K562 (cell line): ENCODE data around the gene DNAJC12. TPM values are rescaled to one million over a fixed set of nuclear protein-coding genes. Genes with fewer than 3 reads are reported as not detected.
A peak's percentile ranks its signal among the peaks of the same experiment; 100 is the strongest.

Experiments used
- ATAC-seq: fragments of 200-7000 bp; cut with Tn5 transposase; 3 replicates; pipeline ENCODE4 v1.9.1; 2020; ENCODE audit warnings: moderate library complexity
- BruUV-seq: library from RNA; stranded (reverse); fragments of 400-500 nt; replicated peaks from 2 replicates; lab custom pipeline; 2021; lab: Mats Ljungman, UMichigan
- CTCF ChIA-PET: fragments of 300-600 bp; formaldehyde crosslinking; extraction: SDS; loops from one replicate; lab custom pipeline; 2021; ENCODE audit warnings: low intra/inter-chr PET ratio; lab: Yijun Ruan, JAX
- POLR2A ChIA-PET: fragments of 300-600, 350-650 bp; sonication (Branson Sonifier 250); formaldehyde crosslinking; extraction: SDS; loops from one replicate; lab custom pipeline; 2021; ENCODE audit warnings: antibody characterized with exemption, inconsistent platforms; lab: Yijun Ruan, JAX
- DNase-seq, 4 experiments: peaks; one replicate each; pipeline versions ENCODE4 v3.0.0 to v3.0.0-alpha.2; 2011 to 2018; ENCODE audit warnings: low spot score in 3 of 4, mixed read lengths in 3 of 4; ENCODE audit errors: extremely low read depth in 1 of 4
- FAIRE-seq: peaks from 2 replicates; lab custom pipeline; 2011; peaks lifted over from hg19 to GRCh38; lab: Jason Lieb, UNC
- H2AFZ ChIP-seq: 2 replicates; pipeline ENCODE4 v1.6.0; 2011; ENCODE audit warnings: low read depth, low read length, control low read depth, inconsistent platforms
- H3K27ac ChIP-seq: fragments of 200-600 bp; 3 replicates; pipeline ENCODE4 v1.8.0; 2011; ENCODE audit warnings: low read depth, mild to moderate bottlenecking, control low read depth, inconsistent platforms, low read length, moderate library complexity, mixed read lengths; ENCODE audit errors: extremely low read depth
- H3K27me3 ChIP-seq, 2 experiments: fragments of 300-600 bp in 1 of 2; 2 replicates in 1 of 2; 3 replicates in 1 of 2; pipeline versions ENCODE4 v1.6.0 to v1.8.0; 2011; ENCODE audit warnings: inconsistent platforms in 2 of 2, low read length in 2 of 2, mild to moderate bottlenecking in 1 of 2, mixed read lengths in 1 of 2, moderate library complexity in 1 of 2; ENCODE audit not compliant: control insufficient read depth in 2 of 2, insufficient read depth in 2 of 2
- H3K36me3 ChIP-seq: fragments of 300-600 bp; 3 replicates; pipeline ENCODE4 v1.8.0; 2011; ENCODE audit warnings: mild to moderate bottlenecking, low read length, inconsistent platforms; ENCODE audit not compliant: control insufficient read depth, insufficient read depth
- H3K4me1 ChIP-seq, 2 experiments: fragments of 200-600 bp in 1 of 2; replicated peaks in 1 of 2; 2 replicates in 1 of 2; 3 replicates in 1 of 2; pipeline versions ENCODE4 v1.5.1 to v1.8.0; 2011; ENCODE audit warnings: inconsistent platforms in 2 of 2, low read length in 2 of 2, mild to moderate bottlenecking in 1 of 2, mixed read lengths in 1 of 2, moderate library complexity in 1 of 2; ENCODE audit not compliant: control insufficient read depth in 2 of 2, insufficient read depth in 2 of 2
- H3K4me2 ChIP-seq: 2 replicates; pipeline ENCODE4 v1.6.1; 2011; ENCODE audit warnings: low read length, control low read depth, inconsistent platforms, mixed read lengths; ENCODE audit not compliant: insufficient read depth
- H3K4me3 ChIP-seq: fragments of 200-600 bp; sonication (generic), shearing (Covaris generic); 2 replicates; pipeline ENCODE4 v1.5.1; 2016; ENCODE audit warnings: control low read depth, inconsistent platforms
- H3K79me2 ChIP-seq: fragments of 200-600 bp; 3 replicates; pipeline ENCODE4 v1.8.0; 2011; ENCODE audit warnings: low read length, inconsistent platforms; ENCODE audit not compliant: control insufficient read depth, insufficient read depth
- H3K9ac ChIP-seq, 2 experiments: 2 replicates each; pipeline versions ENCODE4 v1.6.0 to v1.6.1; 2011; ENCODE audit warnings: low read depth in 2 of 2, low read length in 2 of 2, control low read depth in 1 of 2, inconsistent platforms in 1 of 2, mild to moderate bottlenecking in 1 of 2, mixed read lengths in 1 of 2; ENCODE audit not compliant: insufficient read depth in 1 of 2
- H3K9me1 ChIP-seq: one replicate; pipeline ENCODE4 v1.6.0; 2011; ENCODE audit warnings: inconsistent platforms, mild to moderate bottlenecking, low read length, moderate library complexity; ENCODE audit not compliant: control insufficient read depth, insufficient read depth
- H3K9me3 ChIP-seq: replicated peaks from 2 replicates; pipeline ENCODE4 v1.5.1; 2011; ENCODE audit warnings: low read depth, low read length, inconsistent platforms; ENCODE audit not compliant: control insufficient read depth, insufficient read depth
- H4K20me1 ChIP-seq: replicated peaks from 2 replicates; pipeline ENCODE4 v1.6.1; 2011; ENCODE audit warnings: low read length, inconsistent platforms, mixed read lengths; ENCODE audit not compliant: control insufficient read depth, insufficient read depth
- AFF1 ChIP-seq, 2 experiments: fragments of 450-650 bp; IDR thresholded peaks; 2 replicates each; pipeline ENCODE4 v1.6.1; 2018; ENCODE audit warnings: mild to moderate bottlenecking in 2 of 2, low read depth in 1 of 2; ENCODE audit not compliant: partially characterized antibody in 2 of 2
- ARID1B ChIP-seq: fragments of 450-650 bp; IDR thresholded peaks from 2 replicates; pipeline ENCODE4 v1.6.1; 2016; ENCODE audit warnings: antibody characterized with exemption, mild to moderate bottlenecking, inconsistent platforms
- ATF6 ChIP-seq: sonication (generic); formaldehyde crosslinking; IDR thresholded peaks from 2 replicates; pipeline ENCODE4 v1.4.0; 2020; ENCODE audit warnings: mild to moderate bottlenecking, missing genetic modification reagents
- MAFK ChIP-seq: IDR thresholded peaks from 2 replicates; pipeline ENCODE4 v1.6.1; 2011; ENCODE audit warnings: low read length, improper control_type of control experiment
- POLR2A ChIP-seq: fragments of 450-650 bp; conservative IDR thresholded peaks from 2 replicates; pipeline ENCODE4 v1.6.1; 2016
- SRF ChIP-seq, 2 experiments: fragments of 250-450, 450-650 bp in 1 of 2; sonication (Bioruptor Pico) in 1 of 2; sonication (generic) in 1 of 2; formaldehyde crosslinking; IDR thresholded peaks; 2 replicates each; pipeline versions ENCODE4 v1.5.0 to v1.5.1; 2020 to 2022; ENCODE audit warnings: mild to moderate bottlenecking in 1 of 2, missing genetic modification reagents in 1 of 2
- SRSF1 ChIP-seq: fragments of 200-400 bp; formaldehyde crosslinking; IDR thresholded peaks from 2 replicates; pipeline ENCODE4 v1.6.1; 2017; ENCODE audit warnings: mild to moderate bottlenecking, low read depth, low read length, moderate library complexity
- ZC3H11A ChIP-seq: IDR thresholded peaks from 2 replicates; pipeline ENCODE4 v1.6.1; 2012; ENCODE audit warnings: low read depth, low read length, improper control_type of control experiment
- ZMIZ1 ChIP-seq, 2 experiments: fragments of 150-350 bp in 1 of 2; IDR thresholded peaks; 2 replicates each; pipeline ENCODE4 v1.6.1; 2012 to 2016; ENCODE audit warnings: low read depth in 2 of 2, low read length in 2 of 2, mild to moderate bottlenecking in 1 of 2, moderate library complexity in 1 of 2
- ZNF561 ChIP-seq: fragments of 450-650 bp; formaldehyde crosslinking; conservative IDR thresholded peaks from 2 replicates; pipeline ENCODE4 v1.4.0; 2020; ENCODE audit warnings: mild to moderate bottlenecking, moderate library complexity
- WGBS: fragments of 100-300 bp; shearing (Covaris generic); methylation state at CpG from one replicate; pipeline ENCODE4 v1.1.6; 2016; ENCODE audit warnings: low coverage, mixed read lengths; ENCODE audit not compliant: insufficient coverage; ENCODE audit errors: missing lambda C conversion rate; 5-methylcytosine and 5-hydroxymethylcytosine counted together
- in situ Hi-C: fragments of 300-500 bp; cut with MboI; formaldehyde crosslinking; loops from 4 replicates; pipeline ENCODE4 v1.15.0; 2018; ENCODE audit warnings: inconsistent platforms, mixed read lengths
- intact Hi-C: fragments of 100-400 bp; cut with micrococcal nuclease; formaldehyde crosslinking; loops from 2 replicates; pipeline ENCODE4 v1.14.2; 2022
- polyA plus RNA-seq, 8 experiments: library from polyadenylated mRNA; depleted of rRNA in 4 of 8; stranded (reverse) in 5 of 8; unstranded in 3 of 8; fragments of >200 nt; fragmentation: Nextera tagmentation in 2 of 8; fragmentation: Illumina TruSeq in 1 of 8; extraction: Ambion mirVana in 2 of 8; extraction: Trizol in 1 of 8; gene quantifications; 2 replicates each; pipeline versions ENCODE4 v1.2.1 to v1.2.3, GENCODE V29; 2011 to 2014; ENCODE audit warnings: inconsistent platforms in 1 of 8, missing spikeins in 1 of 8
- total RNA-seq, 7 experiments: library from RNA; depleted of rRNA in 6 of 7; stranded (reverse); fragments of >200 nt in 6 of 7; fragmentation: Illumina TruSeq in 2 of 7; extraction: Trizol in 2 of 7; gene quantifications; 2 replicates each; pipeline versions ENCODE4 v1.2.1 to v1.2.3, GENCODE V29; 2011 to 2021; ENCODE audit warnings: low replicate concordance in 1 of 7

The DNAJC12 gene
- total and polyA plus RNA-seq, 9 of the 15 experiments (the other 6 are each of a cell fraction or from before 2014, with no cell fraction given) = 7.4 to 95.9 (median 68.5) TPM

GRCh38 chr10:67764012-67764822, 73.8 kb downstream of the DNAJC12 start:
- Histone ChIP-seq H2AFZ (peak overlapping the region; percentile 99), H3K79me2 (no peaks in the 10 kb centered on the region), H3K27me3 (no peaks in the 10 kb centered on the region), H3K4me2 (peak overlapping the region; percentile 87), H3K9me1 (no peaks in the 10 kb centered on the region), H3K36me3 (no peaks in the 10 kb centered on the region), H3K4me1 (peaks cover 5 to 6% of the 10 kb centered on the region in 2 experiments), H3K4me3 (peak overlapping the region; percentile 63), H3K27ac (peak overlapping the region; percentile 83), H4K20me1 (no peaks in the 10 kb centered on the region), H3K9me3 (no peaks in the 10 kb centered on the region), H3K9ac (peak overlapping the region; percentile 89 to 91)
- no TSS peak for BruUV-seq
- ChIA-PET CTCF (no interaction called here), POLR2A (interaction anchor here (0.6 to 1.1 kb wide), 6 partner anchors 11 to 569 kb away, joined by 3 to 4 read pairs (median 3); no protein-coding TSS in a partner anchor)
- FAIRE-seq (peak; percentile 90), DNase-seq (peak; percentile 83 to 97 (median 91)), ATAC-seq (peak; percentile 91)
- intact Hi-C loops = no loop called here
- in situ Hi-C loops = no loop called here
- under 1% methylated on average over 53 of the region's 56 CpGs for WGBS
- TF ChIP-seq ZNF561 (CRISPR knock-in tag) (no peak), ATF6 (CRISPR knock-in tag) (peak; percentile 54; the same call in 1 of the 2 replicates), SRSF1 (no peak), ARID1B (peak; percentile 41), ZC3H11A (0 out of 2 replicates have a peak, but pooled peaks have one; percentile 23), MAFK (peak; percentile 39), POLR2A (no peak), SRF (CRISPR knock-in tag; IDR thresholded peaks at IDR 0.05) (peak in 1 of 2 experiments; percentile 42; a peak in 1 of 4 replicates), ZMIZ1 (IDR thresholded peaks at IDR 0.05; ENCODE audit: low read depth in 2 of 2, low read length in 2 of 2) (peak in 1 of 2 experiments; percentile 12; a peak in 1 of 4 replicates), AFF1 (IDR thresholded peaks at IDR 0.05; ENCODE audit: low read depth in 1 of 2, partially characterized antibody in 2 of 2) (peak in 1 of 2 experiments; percentile 72)
